ENCODE results near the gene POMT1. TPM values are rescaled to one million over a fixed set of nuclear protein-coding genes. Genes with fewer than 3 reads are reported as not detected.

Gene POMT1
- total and polyA plus RNA-seq, 2 experiments from 2014 or later: 35.3 to 44.8 TPM

- Histone ChIP-seq H3K9me2 (replicated peaks; ENCODE audit: insufficient read depth) (no peaks in the 10 kb centered on the region), H3K36me3 (replicated peaks; ENCODE audit: insufficient read depth, low read depth) (no peaks in the 10 kb centered on the region), H3K4me2 (no peak overlapping the region), H3K4me3 (no peak overlapping the region), H3K9me3 (ENCODE audit: low read depth) (no peaks in the 10 kb centered on the region), H3K4me1 (ENCODE audit: insufficient read depth) (no peaks in the 10 kb centered on the region), H3K27ac (no peak overlapping the region), H2AFZ (no peak overlapping the region), H4K20me1 (ENCODE audit: insufficient read depth, poor library complexity, severe bottlenecking) (no peaks in the 10 kb centered on the region), H3K79me2 (no peaks in the 10 kb centered on the region), H3K27me3 (no peaks in the 10 kb centered on the region)
- 80% methylated on average over 16 of the region's 16 CpGs for WGBS (ENCODE audit: low lambda C conversion rate, missing lambda C conversion rate)
- no peak for DNase-seq (ENCODE audit: low spot score)
- TF ChIP-seq EZH2 (IDR thresholded peaks at IDR 0.05; ENCODE audit: borderline replicate concordance) (no peak), CTCF (IDR thresholded peaks at IDR 0.05; ENCODE audit: poor library complexity) (no peak), EZH2phosphoT487 (IDR thresholded peaks at IDR 0.05; ENCODE audit: low read depth, severe bottlenecking, unreplicated experiment) (no peak)
These were observed 17.8 kb downstream of the POMT1 start for GRCh38 chr9:131520503-131520902.

- H3K27me3 ChIP-seq: no peaks in the 10 kb centered on the region
These were observed 18.5 kb downstream of the POMT1 start for GRCh38 chr9:131521203-131521602.

GRCh38 chr9:131521822-131522221 lies 19.1 kb downstream of the POMT1 start:
- H2AFZ ChIP-seq: no peak overlapping the region
- no peaks in the 10 kb centered on the region for H3K4me1 ChIP-seq (ENCODE audit: insufficient read depth)
- DNase-seq (ENCODE audit: low spot score): no peak
- H3K27me3 ChIP-seq: no peaks in the 10 kb centered on the region
- H3K79me2 ChIP-seq: no peaks in the 10 kb centered on the region
- no peak overlapping the region for H3K4me3 ChIP-seq
- H3K36me3 ChIP-seq (replicated peaks; ENCODE audit: insufficient read depth, low read depth): no peaks in the 10 kb centered on the region
- H3K9me3 ChIP-seq (ENCODE audit: low read depth): no peaks in the 10 kb centered on the region
- TF ChIP-seq EZH2 (IDR thresholded peaks at IDR 0.05; ENCODE audit: borderline replicate concordance): no peak
- no peak for TF ChIP-seq EZH2phosphoT487 (IDR thresholded peaks at IDR 0.05; ENCODE audit: low read depth, severe bottlenecking, unreplicated experiment)
- no peak for TF ChIP-seq CTCF (IDR thresholded peaks at IDR 0.05; ENCODE audit: poor library complexity)
- H3K4me2 ChIP-seq: no peak overlapping the region
- no peaks in the 10 kb centered on the region for H4K20me1 ChIP-seq (ENCODE audit: insufficient read depth, poor library complexity, severe bottlenecking)
- H3K9me2 ChIP-seq (replicated peaks; ENCODE audit: insufficient read depth): no peaks in the 10 kb centered on the region
- WGBS (ENCODE audit: low lambda C conversion rate, missing lambda C conversion rate): 98% methylated on average over 13 of the region's 13 CpGs
- no peak overlapping the region for H3K27ac ChIP-seq

More at GRCh38 chr9:131521203-131521602, 18.5 kb downstream of the POMT1 start:
- Histone ChIP-seq H3K9me2 (replicated peaks; ENCODE audit: insufficient read depth) (no peaks in the 10 kb centered on the region), H3K4me3 (no peak overlapping the region), H3K9me3 (ENCODE audit: low read depth) (no peaks in the 10 kb centered on the region), H3K79me2 (no peaks in the 10 kb centered on the region), H2AFZ (no peak overlapping the region), H3K4me2 (no peak overlapping the region), H3K36me3 (replicated peaks; ENCODE audit: insufficient read depth, low read depth) (no peaks in the 10 kb centered on the region), H4K20me1 (ENCODE audit: insufficient read depth, poor library complexity, severe bottlenecking) (no peaks in the 10 kb centered on the region), H3K27ac (no peak overlapping the region), H3K4me1 (ENCODE audit: insufficient read depth) (no peaks in the 10 kb centered on the region)
- DNase-seq (ENCODE audit: low spot score): no peak
- 96% methylated on average over 10 of the region's 10 CpGs for WGBS (ENCODE audit: low lambda C conversion rate, missing lambda C conversion rate)
- TF ChIP-seq CTCF (IDR thresholded peaks at IDR 0.05; ENCODE audit: poor library complexity) (no peak), EZH2phosphoT487 (IDR thresholded peaks at IDR 0.05; ENCODE audit: low read depth, severe bottlenecking, unreplicated experiment) (no peak), EZH2 (IDR thresholded peaks at IDR 0.05; ENCODE audit: borderline replicate concordance) (no peak)
